ENCODE measurements around the gene APOB. TPM values are rescaled to one million over a fixed set of nuclear protein-coding genes. Genes with fewer than 3 reads are reported as not detected.

APOB gene
- polyA plus RNA-seq, 1 of the 3 experiments (the other 2 are of a cell fraction): not detected

DNA sequence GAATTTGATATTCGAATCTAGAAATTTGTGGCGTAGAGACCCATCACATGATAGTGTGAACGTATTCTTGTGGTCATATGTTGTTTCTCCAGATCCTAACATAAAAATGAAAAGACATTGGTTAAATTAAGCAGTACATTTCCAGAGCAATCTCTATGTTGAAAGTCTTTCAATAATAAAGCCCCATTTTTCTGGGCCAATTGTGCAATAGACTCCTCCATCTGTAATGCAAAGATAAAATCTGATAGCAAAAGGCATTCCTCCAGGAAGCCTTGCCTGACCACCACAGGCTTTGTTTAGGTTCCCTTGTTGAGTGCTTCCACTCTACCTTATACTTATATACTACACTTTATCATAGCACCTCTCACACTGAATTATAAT is 31.3 kb downstream of the APOB start:
- H3K36me3 ChIP-seq (replicated peaks in 1 of 2; ENCODE audit: control insufficient read depth in 1 of 2, insufficient read depth in 2 of 2, low read length in 1 of 2): no peaks in the 10 kb centered on the region
- H3K4me1 ChIP-seq (ENCODE audit: control insufficient read depth in 1 of 2, insufficient read depth in 2 of 2, low read depth in 1 of 2, low read length in 1 of 2): peaks cover 0 to 5% of the 10 kb centered on the region in 2 experiments; a peak in 1 of 4 replicates
- H3K27me3 ChIP-seq (ENCODE audit: insufficient read depth): no peaks in the 10 kb centered on the region
- no peak overlapping the region for H2AFZ ChIP-seq (ENCODE audit: low read depth)
- WGBS (ENCODE audit: low lambda C conversion rate): 40% methylated on average over 3 of the region's 3 CpGs
- H3K4me2 ChIP-seq: no peak overlapping the region
- no peak overlapping the region for H3K27ac ChIP-seq (ENCODE audit: low read depth in 2 of 2, low read length in 1 of 2)
- H4K20me1 ChIP-seq (ENCODE audit: insufficient read depth): no peaks in the 10 kb centered on the region
- POLR2A ChIA-PET: no interaction called here
- DNase-seq: no peak
- no peak overlapping the region for H3K4me3 ChIP-seq (ENCODE audit: low read depth in 2 of 2, low read length in 1 of 2)
- no peaks in the 10 kb centered on the region for H3F3A ChIP-seq (replicated peaks; ENCODE audit: insufficient read depth)
- no peak overlapping the region for H3K9ac ChIP-seq
- CTCF ChIA-PET: interaction anchor here (1.6 kb wide), 1 partner anchor 35 kb away, joined by 5 read pairs; no protein-coding TSS in a partner anchor
- no peaks in the 10 kb centered on the region for H3K79me2 ChIP-seq (ENCODE audit: insufficient read depth)
- no peaks in the 10 kb centered on the region for H3K9me3 ChIP-seq
- no peaks in the 10 kb centered on the region for H3K9me2 ChIP-seq
- TF ChIP-seq, protein P1, sequence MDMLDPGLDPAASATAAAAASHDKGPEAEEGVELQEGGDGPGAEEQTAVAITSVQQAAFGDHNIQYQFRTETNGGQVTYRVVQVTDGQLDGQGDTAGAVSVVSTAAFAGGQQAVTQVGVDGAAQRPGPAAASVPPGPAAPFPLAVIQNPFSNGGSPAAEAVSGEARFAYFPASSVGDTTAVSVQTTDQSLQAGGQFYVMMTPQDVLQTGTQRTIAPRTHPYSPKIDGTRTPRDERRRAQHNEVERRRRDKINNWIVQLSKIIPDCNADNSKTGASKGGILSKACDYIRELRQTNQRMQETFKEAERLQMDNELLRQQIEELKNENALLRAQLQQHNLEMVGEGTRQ (IDR thresholded peaks at IDR 0.05; ENCODE audit: borderline replicate concordance, low read depth, low read length): no peak
- TF ChIP-seq RXRA (IDR thresholded peaks at IDR 0.05; ENCODE audit: borderline replicate concordance, low read depth) (no peak), FOSL2 (IDR thresholded peaks at IDR 0.05; ENCODE audit: borderline replicate concordance, low read depth) (no peak), FOXM1 (IDR thresholded peaks at IDR 0.05; ENCODE audit: low read depth) (no peak), RCOR1 (IDR thresholded peaks at IDR 0.05; ENCODE audit: low read length) (no peak), TEAD4 (IDR thresholded peaks at IDR 0.05; ENCODE audit: borderline replicate concordance, insufficient read depth) (no peak), YY1 (IDR thresholded peaks at IDR 0.05; ENCODE audit: low read depth) (no peak), EZH2phosphoT487 (IDR thresholded peaks at IDR 0.05; ENCODE audit: borderline replicate concordance, low read depth) (no peak), EP300 (IDR thresholded peaks at IDR 0.05; ENCODE audit: borderline replicate concordance in 1 of 2, low read depth in 1 of 2, low read length in 1 of 2) (no peak), GATA2 (CRISPR knock-in tag; IDR thresholded peaks at IDR 0.05) (no peak), FOXJ3 (CRISPR knock-in tag; IDR thresholded peaks at IDR 0.05) (no peak), TCF12 (IDR thresholded peaks at IDR 0.05) (no peak), ELF1 (IDR thresholded peaks at IDR 0.05) (no peak), MEF2A (IDR thresholded peaks at IDR 0.05; ENCODE audit: borderline replicate concordance, low read depth) (no peak), POLR2AphosphoS5 (IDR thresholded peaks at IDR 0.05; ENCODE audit: low read depth, low read length) (no peak), NRF1 (IDR thresholded peaks at IDR 0.05; ENCODE audit: low read depth, low read length) (no peak)
- TF ChIP-seq, protein P2, sequence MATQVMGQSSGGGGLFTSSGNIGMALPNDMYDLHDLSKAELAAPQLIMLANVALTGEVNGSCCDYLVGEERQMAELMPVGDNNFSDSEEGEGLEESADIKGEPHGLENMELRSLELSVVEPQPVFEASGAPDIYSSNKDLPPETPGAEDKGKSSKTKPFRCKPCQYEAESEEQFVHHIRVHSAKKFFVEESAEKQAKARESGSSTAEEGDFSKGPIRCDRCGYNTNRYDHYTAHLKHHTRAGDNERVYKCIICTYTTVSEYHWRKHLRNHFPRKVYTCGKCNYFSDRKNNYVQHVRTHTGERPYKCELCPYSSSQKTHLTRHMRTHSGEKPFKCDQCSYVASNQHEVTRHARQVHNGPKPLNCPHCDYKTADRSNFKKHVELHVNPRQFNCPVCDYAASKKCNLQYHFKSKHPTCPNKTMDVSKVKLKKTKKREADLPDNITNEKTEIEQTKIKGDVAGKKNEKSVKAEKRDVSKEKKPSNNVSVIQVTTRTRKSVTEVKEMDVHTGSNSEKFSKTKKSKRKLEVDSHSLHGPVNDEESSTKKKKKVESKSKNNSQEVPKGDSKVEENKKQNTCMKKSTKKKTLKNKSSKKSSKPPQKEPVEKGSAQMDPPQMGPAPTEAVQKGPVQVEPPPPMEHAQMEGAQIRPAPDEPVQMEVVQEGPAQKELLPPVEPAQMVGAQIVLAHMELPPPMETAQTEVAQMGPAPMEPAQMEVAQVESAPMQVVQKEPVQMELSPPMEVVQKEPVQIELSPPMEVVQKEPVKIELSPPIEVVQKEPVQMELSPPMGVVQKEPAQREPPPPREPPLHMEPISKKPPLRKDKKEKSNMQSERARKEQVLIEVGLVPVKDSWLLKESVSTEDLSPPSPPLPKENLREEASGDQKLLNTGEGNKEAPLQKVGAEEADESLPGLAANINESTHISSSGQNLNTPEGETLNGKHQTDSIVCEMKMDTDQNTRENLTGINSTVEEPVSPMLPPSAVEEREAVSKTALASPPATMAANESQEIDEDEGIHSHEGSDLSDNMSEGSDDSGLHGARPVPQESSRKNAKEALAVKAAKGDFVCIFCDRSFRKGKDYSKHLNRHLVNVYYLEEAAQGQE (IDR thresholded peaks at IDR 0.05; ENCODE audit: low read depth, low read length): no peak
- TF ChIP-seq, protein P3, sequence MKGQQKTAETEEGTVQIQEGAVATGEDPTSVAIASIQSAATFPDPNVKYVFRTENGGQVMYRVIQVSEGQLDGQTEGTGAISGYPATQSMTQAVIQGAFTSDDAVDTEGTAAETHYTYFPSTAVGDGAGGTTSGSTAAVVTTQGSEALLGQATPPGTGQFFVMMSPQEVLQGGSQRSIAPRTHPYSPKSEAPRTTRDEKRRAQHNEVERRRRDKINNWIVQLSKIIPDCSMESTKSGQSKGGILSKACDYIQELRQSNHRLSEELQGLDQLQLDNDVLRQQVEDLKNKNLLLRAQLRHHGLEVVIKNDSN (IDR thresholded peaks at IDR 0.05; ENCODE audit: borderline replicate concordance, low read depth): no peak
